Measurements from ENCODE around the gene GLB1L3. TPM values are rescaled to one million over a fixed set of nuclear protein-coding genes. Genes with fewer than 3 reads are reported as not detected.
"Not testable (repeated sequence)": the region's sequence is repeated elsewhere in the genome, so short reads cannot be mapped to it uniquely, and the experiment has no call there.

Gene GLB1L3
- total RNA-seq, 3 donors from 2014 or later (not counting 1 experiment from before 2014, with no cell fraction given): 0.38 TPM; not detected in 2

DNA sequence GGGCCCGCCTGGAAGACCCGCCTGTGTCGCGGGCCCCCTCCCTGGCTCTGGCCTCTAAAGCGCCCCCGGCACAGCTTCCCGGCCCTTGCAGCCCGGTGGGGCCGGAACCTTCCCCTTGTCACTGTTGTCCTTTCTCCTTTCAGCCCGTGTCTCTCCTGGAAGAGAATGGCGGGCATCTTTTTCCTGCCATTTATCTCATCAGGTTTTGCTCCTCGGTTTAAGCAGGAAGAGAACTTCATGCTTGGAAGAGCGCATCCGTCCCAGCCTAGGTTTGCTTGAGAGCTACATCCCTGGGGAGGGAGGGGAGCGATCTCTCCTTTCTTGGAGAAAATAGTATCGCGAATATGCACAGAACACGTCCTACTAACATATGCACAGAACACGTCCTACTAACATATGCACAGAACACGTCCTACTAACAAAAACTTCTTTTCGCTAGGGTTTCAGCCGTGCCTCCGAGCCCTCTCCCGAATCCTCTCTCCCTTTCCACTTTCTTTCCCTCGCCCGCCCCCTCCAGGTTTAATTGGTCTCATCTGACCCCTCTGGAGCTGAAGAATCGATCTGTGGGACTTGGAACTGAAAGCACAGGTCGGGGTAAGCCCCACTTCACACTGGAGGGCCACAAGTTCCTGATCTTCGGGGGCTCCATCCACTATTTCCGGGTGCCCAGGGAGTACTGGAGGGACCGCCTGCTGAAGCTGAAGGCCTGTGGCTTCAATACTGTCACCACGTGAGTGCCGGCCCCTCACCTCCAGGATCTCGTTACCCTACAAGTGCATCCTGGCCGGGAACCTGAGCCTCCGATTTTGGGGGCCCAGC lies 1.2 kb downstream of the GLB1L3 start:
- intact Hi-C loops (cut with micrococcal nuclease): no loop called here

DNA sequence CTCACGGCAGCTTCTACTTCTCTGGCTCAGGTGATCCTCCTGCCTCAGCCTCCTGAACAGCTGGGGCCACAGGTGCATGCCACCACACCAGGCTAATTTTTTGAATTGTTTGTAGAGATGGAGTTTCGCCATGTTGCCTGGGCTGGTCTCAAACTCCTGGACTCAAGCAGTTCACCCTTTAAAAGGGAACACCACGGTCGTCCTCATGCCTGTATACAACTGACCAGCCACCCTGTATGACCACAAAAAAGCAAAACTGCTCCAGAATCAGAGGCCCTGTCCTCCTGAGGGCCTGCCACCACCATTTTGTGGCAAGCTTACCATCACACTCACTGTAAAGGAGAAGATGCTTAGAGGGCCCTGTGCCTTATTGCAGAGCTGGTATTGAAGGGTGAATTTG lies 2.2 kb downstream of the GLB1L3 start:
- peaks cover 16% of the 10 kb centered on the region for H3K4me1 ChIP-seq (ENCODE audit: control insufficient read depth, insufficient read depth, low read length)
- Mint-ChIP-seq H3K4me1 (peaks cover 16 to 19% of the 10 kb centered on the region in 2 donors), H3K27me3 (ENCODE audit: low read depth in 2 of 2) (peaks cover 59 to 71% of the 10 kb centered on the region in 2 donors), H3K36me3 (no peaks in the 10 kb centered on the region), H3K27ac (no peak overlapping the region), H3K9me3 (no peaks in the 10 kb centered on the region), H3K4me3 (no peak overlapping the region)
- ATAC-seq (no peak), DNase-seq (no peak)
- H3K4me3 ChIP-seq (ENCODE audit: low read length): no peak overlapping the region
- WGBS (ENCODE audit: insufficient coverage): 93% methylated on average over 4 of the region's 4 CpGs
- H3K27ac ChIP-seq (ENCODE audit: low read length): no peak overlapping the region
- intact Hi-C loops (cut with micrococcal nuclease): no loop called here
- peaks cover 6% of the 10 kb centered on the region for H3K9me3 ChIP-seq (ENCODE audit: control insufficient read depth, insufficient read depth, low read length)
- peaks cover 37% of the 10 kb centered on the region for H3K27me3 ChIP-seq (ENCODE audit: control insufficient read depth, insufficient read depth, low read length)
- no peaks in the 10 kb centered on the region for H3K36me3 ChIP-seq (ENCODE audit: control insufficient read depth, insufficient read depth, low read length)
- TF ChIP-seq, protein P1, sequence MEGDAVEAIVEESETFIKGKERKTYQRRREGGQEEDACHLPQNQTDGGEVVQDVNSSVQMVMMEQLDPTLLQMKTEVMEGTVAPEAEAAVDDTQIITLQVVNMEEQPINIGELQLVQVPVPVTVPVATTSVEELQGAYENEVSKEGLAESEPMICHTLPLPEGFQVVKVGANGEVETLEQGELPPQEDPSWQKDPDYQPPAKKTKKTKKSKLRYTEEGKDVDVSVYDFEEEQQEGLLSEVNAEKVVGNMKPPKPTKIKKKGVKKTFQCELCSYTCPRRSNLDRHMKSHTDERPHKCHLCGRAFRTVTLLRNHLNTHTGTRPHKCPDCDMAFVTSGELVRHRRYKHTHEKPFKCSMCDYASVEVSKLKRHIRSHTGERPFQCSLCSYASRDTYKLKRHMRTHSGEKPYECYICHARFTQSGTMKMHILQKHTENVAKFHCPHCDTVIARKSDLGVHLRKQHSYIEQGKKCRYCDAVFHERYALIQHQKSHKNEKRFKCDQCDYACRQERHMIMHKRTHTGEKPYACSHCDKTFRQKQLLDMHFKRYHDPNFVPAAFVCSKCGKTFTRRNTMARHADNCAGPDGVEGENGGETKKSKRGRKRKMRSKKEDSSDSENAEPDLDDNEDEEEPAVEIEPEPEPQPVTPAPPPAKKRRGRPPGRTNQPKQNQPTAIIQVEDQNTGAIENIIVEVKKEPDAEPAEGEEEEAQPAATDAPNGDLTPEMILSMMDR (IDR thresholded peaks at IDR 0.05): no peak

More for the DNA sequence above, 1.2 kb downstream of the GLB1L3 start:
- Histone ChIP-seq H3K27me3 (ENCODE audit: control insufficient read depth, insufficient read depth, low read length) (peaks cover 40% of the 10 kb centered on the region), H3K36me3 (ENCODE audit: control insufficient read depth, insufficient read depth, low read length) (no peaks in the 10 kb centered on the region), H3K9me3 (ENCODE audit: control insufficient read depth, insufficient read depth, low read length) (peaks cover 6% of the 10 kb centered on the region), H3K4me1 (ENCODE audit: control insufficient read depth, insufficient read depth, low read length) (peaks cover 16% of the 10 kb centered on the region), H3K27ac (ENCODE audit: low read length) (no peak overlapping the region), H3K4me3 (ENCODE audit: low read length) (no peak overlapping the region)
- H3K36me3 Mint-ChIP-seq: no peaks in the 10 kb centered on the region
- peak overlapping the region; percentile 88 for H3K4me3 Mint-ChIP-seq
- 27% methylated on average over 35 of the region's 36 CpGs for WGBS (ENCODE audit: insufficient coverage)
- H3K27me3 Mint-ChIP-seq (ENCODE audit: low read depth in 2 of 2): peaks cover 66 to 80% of the 10 kb centered on the region in 2 donors
- TF ChIP-seq, protein P1 (IDR thresholded peaks at IDR 0.05): no peak
- no peaks in the 10 kb centered on the region for H3K9me3 Mint-ChIP-seq
- DNase-seq (no peak), ATAC-seq (no peak)
- peaks cover 16 to 19% of the 10 kb centered on the region in 2 donors for H3K4me1 Mint-ChIP-seq
- H3K27ac Mint-ChIP-seq: no peak overlapping the region

DNA sequence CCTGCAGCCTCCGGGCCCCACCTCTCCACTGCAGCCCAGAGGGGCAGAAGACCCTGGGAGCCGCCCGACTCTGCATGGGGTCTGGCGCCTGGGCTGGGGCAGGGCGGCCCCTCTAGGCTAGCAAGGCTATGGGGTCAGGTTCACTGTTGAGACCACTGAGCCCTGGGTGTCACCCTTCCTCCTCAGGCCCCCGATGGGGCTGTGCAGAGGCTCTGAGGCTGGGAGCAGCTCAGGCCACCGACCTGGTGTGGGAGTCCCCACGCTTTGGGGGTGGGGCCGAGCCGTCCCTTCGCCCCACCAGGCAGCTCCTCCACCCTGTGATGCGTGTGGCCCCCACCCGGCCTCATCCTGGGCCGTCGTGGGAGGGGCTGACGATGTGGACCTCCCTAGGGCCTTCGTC lies 5.5 kb downstream of the GLB1L3 start:
- H3K27ac ChIP-seq (ENCODE audit: low read length); intact Hi-C loops (cut with micrococcal nuclease); H3K36me3 Mint-ChIP-seq; ATAC-seq; DNase-seq; H3K9me3 ChIP-seq (ENCODE audit: control insufficient read depth, insufficient read depth, low read length); H3K36me3 ChIP-seq (ENCODE audit: control insufficient read depth, insufficient read depth, low read length); H3K4me3 ChIP-seq (ENCODE audit: low read length); H3K27ac Mint-ChIP-seq; H3K4me3 Mint-ChIP-seq; H3K9me3 Mint-ChIP-seq; H3K4me1 ChIP-seq (ENCODE audit: control insufficient read depth, insufficient read depth, low read length); H3K4me1 Mint-ChIP-seq: not testable (repeated sequence)
- 93% methylated on average over 3 of the region's 17 CpGs for WGBS (ENCODE audit: insufficient coverage)
- peaks cover 22% of the 10 kb centered on the region for H3K27me3 ChIP-seq (ENCODE audit: control insufficient read depth, insufficient read depth, low read length)
- peaks cover 44 to 51% of the 10 kb centered on the region in 2 donors for H3K27me3 Mint-ChIP-seq (ENCODE audit: low read depth in 2 of 2)

DNA sequence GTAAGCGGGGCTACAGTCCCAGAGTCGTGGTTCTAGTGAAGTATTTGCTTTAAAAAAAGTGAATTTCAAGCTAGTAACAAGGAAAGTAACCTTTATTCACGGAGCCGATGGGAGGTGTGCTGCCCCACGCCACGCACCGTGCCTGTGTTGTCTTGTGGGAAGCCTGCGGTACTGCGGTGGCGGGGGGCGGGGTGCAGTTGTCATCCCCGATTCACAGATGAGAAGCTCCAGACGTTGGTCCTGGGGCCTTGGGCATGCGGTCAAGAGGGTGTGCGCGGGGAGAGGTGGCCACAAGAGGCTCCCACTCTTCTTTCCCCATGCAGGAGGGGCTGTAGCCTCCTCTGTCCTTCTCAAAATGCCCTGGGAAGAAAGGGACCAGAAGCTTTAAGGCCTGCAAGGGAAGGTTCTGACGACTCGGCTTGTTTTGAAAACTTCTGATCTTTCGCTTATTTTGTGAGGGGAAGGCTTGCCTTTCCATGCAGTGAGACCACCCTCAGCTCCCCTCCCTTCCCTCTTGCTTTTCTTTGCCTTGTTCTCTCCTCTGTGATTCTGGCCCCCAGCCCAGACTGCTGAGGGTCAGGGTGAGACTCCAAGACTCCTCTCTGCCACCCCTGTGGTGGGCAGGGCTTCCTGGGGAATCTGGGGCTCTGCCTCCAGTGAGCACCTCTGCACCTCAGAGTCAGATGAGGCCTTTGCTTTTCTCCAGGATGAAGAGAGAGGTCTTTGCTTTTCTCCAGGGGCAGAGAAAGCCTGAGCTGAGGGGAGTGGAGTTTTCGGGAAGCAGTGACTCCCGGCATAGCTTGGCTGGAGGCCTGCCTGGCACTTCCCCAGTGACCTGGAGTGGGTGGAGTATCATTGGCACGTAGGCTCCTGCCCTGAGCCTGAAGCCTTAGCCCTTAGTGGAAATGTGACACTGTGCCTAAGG lies 6.2 kb downstream of the GLB1L3 start:
- H3K27me3 Mint-ChIP-seq (ENCODE audit: low read depth in 2 of 2): peaks cover 40 to 46% of the 10 kb centered on the region in 2 donors
- H3K27me3 ChIP-seq (ENCODE audit: control insufficient read depth, insufficient read depth, low read length): peaks cover 16% of the 10 kb centered on the region
- no peak overlapping the region for H3K27ac ChIP-seq (ENCODE audit: low read length)
- H3K36me3 Mint-ChIP-seq: no peaks in the 10 kb centered on the region
- ATAC-seq: no peak
- no peak overlapping the region for H3K4me3 ChIP-seq (ENCODE audit: low read length)
- H3K9me3 Mint-ChIP-seq: no peaks in the 10 kb centered on the region
- H3K36me3 ChIP-seq (ENCODE audit: control insufficient read depth, insufficient read depth, low read length): no peaks in the 10 kb centered on the region
- WGBS (ENCODE audit: insufficient coverage): 91% methylated on average over 22 of the region's 22 CpGs
- H3K4me1 Mint-ChIP-seq: peaks cover under 1 to 2% of the 10 kb centered on the region in 2 donors
- no peak overlapping the region for H3K4me3 Mint-ChIP-seq
- TF ChIP-seq, protein P1 (IDR thresholded peaks at IDR 0.05): no peak
- H3K27ac Mint-ChIP-seq: no peak overlapping the region
- no peak for DNase-seq
- H3K4me1 ChIP-seq (ENCODE audit: control insufficient read depth, insufficient read depth, low read length): no peaks in the 10 kb centered on the region
- intact Hi-C loops (cut with micrococcal nuclease): no loop called here
- H3K9me3 ChIP-seq (ENCODE audit: control insufficient read depth, insufficient read depth, low read length): peaks cover 6% of the 10 kb centered on the region
